NB4 (cell line): ENCODE data around the gene IL1RL2.

ENCODE experiments used
- MYC ChIP-seq: IDR thresholded peaks from 2 replicates; pipeline ENCODE4 v1.6.1; 2011; ENCODE audit warnings: low read depth, low read length
- POLR2A ChIP-seq: IDR thresholded peaks from 2 replicates; pipeline ENCODE4 v1.6.1; 2011; ENCODE audit warnings: mild to moderate bottlenecking; ENCODE audit not compliant: insufficient read length; ENCODE audit errors: extremely low read depth
- TF ChIP-seq, protein P1 (sequence below): IDR thresholded peaks from one replicate; pipeline ENCODE4 v1.5.1; 2012; ENCODE audit warnings: low read depth, low read length
- TF ChIP-seq, protein P2 (sequence below): IDR thresholded peaks from 2 replicates; pipeline ENCODE4 v1.6.1; 2011; ENCODE audit warnings: low read depth, low read length

DNA sequence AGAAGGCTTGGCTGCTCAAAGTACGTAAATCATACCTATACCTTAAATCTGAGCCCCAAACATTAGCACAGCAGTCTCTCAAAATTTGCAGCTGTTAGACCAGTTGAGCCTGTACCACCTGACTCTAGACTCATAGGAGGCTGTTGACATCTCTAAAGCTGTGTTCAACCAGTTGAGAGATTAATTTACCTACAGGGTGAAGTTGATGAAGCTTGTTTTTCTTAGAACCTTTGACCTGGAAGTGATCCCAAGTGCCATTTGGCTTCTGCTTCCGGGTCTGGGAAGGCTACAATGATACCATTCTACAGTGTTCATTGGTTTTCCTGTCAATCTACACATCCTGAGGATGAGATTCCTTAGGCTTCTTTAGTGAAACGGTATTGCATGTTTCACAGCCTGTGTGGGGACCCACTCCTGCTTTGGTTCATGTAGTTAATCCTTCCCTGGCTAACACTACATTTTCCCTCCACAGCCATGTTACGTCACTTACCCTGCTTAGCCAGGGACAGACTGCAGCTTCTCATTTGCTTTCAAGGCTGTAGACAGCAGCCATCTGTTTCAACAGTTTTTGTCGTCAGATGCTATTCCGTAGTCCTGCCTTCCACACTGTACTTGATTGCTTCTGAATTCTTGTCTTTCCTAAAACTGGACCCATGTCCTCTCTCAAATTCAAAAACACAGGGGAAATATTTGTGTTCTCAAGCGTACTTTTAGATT lies 4.7 kb upstream of the IL1RL2 start:
- TF ChIP-seq, protein P1, sequence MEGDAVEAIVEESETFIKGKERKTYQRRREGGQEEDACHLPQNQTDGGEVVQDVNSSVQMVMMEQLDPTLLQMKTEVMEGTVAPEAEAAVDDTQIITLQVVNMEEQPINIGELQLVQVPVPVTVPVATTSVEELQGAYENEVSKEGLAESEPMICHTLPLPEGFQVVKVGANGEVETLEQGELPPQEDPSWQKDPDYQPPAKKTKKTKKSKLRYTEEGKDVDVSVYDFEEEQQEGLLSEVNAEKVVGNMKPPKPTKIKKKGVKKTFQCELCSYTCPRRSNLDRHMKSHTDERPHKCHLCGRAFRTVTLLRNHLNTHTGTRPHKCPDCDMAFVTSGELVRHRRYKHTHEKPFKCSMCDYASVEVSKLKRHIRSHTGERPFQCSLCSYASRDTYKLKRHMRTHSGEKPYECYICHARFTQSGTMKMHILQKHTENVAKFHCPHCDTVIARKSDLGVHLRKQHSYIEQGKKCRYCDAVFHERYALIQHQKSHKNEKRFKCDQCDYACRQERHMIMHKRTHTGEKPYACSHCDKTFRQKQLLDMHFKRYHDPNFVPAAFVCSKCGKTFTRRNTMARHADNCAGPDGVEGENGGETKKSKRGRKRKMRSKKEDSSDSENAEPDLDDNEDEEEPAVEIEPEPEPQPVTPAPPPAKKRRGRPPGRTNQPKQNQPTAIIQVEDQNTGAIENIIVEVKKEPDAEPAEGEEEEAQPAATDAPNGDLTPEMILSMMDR, result no peak
- TF ChIP-seq POLR2A, result no peak
- no peak for TF ChIP-seq MYC
- TF ChIP-seq, protein P2, sequence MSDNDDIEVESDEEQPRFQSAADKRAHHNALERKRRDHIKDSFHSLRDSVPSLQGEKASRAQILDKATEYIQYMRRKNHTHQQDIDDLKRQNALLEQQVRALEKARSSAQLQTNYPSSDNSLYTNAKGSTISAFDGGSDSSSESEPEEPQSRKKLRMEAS, result no peak
